ENCODE data around the gene DIP2C.
"Not testable (repeated sequence)": the region's sequence is repeated elsewhere in the genome, so short reads cannot be mapped to it uniquely, and the experiment has no call there.

The DIP2C gene

DNA sequence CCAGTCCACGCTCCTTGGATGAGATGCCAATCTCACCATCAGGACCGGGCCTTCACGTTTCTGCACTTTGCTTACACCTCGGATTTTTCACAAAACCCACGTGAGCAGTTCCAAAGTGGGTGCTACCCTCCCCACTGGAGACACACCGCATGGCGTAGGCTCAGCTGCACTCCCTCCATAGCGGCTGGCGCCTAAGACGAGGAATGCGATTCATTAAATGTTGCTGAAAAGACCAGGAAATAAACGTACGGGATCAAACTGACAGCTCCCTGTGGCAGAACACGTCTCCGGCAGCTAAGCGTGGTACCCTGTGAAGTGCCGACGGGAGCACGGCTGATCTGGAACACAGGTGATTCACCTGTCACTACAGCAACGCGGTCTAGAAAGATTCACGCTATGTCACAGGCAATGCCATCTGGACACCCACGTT lies 209.0 kb downstream of the DIP2C start:
- DNase-seq (ENCODE audit: low spot score) = no peak

DNA sequence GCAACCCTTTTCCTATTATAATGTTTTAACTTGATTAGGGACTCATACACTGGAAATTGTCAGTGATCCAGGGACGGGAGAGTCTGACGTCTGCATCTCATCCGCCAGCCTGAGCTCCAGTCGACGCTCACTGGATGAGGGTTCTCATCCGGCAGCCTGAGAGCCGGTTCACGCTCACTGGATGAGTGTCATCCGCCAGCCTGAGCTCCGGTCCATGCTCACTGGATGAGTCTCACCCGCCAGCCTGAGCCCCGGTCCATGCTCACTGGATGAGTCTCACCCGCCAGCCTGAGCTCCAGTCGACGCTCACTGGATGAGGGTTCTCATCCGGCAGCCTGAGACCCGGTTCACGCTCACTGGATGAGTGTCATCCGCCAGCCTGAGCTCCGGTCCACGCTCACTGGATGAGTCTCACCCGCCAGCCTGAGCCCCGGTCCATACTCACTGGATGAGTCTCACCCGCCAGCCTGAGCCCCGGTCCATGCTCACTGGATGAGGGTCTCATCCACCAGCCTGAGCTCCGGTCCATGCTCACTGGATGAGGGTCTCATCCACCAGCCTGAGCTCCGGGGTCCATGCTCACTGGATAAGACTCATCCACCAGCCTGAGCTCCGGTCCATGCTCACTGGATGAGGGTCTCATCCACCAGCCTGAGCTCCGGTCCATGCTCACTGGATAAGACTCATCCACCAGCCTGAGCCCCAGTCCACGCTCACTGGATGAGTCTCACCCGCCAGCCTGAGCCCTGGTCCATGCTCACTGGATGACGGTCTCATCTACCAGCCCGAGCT lies 209.6 kb downstream of the DIP2C start:
- not testable (repeated sequence) for DNase-seq (ENCODE audit: low spot score)

DNA sequence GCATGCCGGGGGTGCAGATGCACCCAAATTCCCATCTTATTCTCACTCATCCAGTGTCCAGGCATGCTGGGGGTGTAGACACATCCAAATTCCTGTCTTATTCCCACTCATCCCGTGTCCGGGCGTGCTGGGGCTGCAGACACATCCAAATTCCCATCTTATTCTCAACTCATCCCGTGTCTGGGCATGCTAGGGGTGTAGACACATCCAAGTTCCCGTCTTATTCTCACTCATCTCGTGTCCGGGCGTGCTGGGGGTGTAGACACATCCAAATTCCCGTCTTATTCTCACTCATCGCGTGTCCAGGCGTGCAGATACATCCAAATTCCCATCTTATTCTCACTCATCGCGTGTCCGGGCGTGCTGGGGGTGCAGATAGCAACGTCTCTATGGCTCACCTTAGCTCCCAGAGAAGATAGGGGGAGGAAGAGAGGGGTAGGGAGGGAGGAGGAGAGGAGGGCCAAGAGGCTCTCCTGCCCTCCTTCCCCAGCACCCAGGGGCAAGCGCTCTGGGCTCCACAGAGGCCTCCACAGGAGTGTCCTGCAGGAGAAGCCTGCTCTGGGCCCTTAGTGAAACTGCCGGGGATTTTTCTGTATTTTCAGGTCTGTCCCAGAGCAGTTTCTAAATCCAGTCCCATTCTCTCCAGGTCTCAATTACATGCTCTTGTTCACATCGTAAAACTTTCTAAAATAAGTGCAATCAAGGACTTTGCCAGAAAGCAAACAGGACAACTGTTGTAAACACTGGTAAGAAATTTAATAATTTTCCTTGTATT lies 210.8 kb downstream of the DIP2C start:
- DNase-seq (ENCODE audit: low spot score) = no peak

DNA sequence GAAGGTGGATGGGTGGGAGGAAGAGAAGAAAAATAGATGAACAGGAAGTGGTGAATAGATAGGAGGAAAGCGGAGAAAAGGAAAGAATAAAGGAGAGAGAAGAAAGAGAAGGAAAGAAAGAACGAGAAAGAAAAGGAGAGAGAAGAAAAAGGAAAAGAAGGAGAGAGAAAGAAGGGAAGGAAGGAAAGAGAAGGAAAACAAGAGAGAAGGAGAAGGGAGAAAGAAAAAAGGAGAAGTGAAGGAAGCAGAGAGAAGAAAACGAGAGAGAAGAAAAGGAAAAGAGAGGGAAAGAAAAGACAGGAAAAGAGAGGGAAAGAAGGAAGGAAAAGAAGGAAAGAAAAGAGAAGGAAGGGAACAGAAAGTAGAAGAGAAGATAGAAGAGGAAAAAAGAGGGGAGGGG lies 211.8 kb downstream of the DIP2C start:
- DNase-seq (ENCODE audit: low spot score) = no peak

DNA sequence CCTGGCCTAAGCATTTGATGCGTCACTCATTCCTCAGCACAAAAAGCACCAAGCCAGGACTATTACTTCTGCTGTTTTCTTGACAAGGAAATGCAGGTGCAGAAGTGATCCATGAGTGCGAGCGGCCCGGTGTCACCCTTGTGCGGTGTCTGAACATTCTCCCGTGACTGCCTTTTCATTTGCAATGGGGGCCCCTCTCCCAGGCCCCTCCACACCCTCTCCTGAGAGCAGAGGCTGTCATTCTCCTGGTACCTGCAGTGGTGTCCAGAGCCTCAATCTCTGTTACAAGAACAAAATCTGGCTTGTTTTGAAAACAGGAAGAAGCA lies 213.1 kb downstream of the DIP2C start:
- DNase-seq (ENCODE audit: low spot score) = no peak

DNA sequence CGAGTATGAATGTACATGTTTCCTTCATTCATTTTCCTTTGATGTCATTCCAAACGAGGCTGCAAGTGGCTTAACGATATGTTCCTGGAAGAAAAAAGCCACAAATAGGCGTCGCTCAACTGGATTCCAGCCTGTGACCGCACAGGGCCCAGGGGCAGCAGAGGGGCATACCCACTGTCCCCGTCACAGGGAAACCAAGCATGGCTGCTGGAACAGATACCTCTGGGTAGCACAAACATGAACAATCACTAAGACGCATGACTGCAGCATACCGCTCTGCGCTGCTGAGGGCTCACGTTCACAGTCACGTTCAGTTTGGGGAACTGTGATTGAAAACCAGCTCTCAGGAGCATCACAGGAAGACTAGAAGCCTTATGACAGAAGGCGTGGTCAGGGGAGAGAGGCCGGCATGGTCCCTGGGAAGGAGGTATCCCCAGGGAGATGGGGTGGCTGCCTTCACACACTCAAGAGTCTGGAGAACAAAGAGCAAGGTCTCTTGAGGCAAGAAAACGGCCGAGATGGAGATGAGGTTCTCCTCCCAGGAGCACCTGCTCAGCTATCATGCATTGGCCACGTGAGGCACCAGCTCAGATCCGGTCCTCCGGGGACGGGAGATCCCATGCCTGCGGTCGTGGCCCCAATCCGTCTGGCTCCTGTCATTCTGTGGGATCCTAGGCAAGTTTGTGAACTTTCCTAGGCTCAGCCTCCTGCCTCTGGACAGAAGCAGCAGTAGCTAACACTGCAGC lies 213.6 kb downstream of the DIP2C start:
- no peak for DNase-seq (ENCODE audit: low spot score)

DNA sequence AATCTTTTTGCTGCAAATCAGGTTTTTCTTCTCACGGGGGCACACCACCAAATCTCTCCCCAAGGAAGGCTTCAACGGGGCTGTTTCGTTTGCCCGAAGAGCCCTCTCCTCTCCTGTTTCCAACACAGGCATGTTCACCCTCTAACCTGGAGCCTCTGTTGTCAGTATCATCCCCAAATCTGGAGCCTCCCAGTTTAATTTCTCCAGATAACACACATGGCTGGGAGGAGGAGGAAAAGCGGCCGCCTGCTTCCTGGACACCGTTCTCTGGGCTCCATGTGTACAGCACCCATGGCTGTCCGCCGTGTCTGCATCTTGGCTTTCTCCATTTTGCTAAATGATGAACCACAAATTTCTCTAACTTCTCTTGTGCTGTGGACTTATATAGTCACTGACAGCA lies 214.5 kb downstream of the DIP2C start:
- DNase-seq (ENCODE audit: low spot score) = no peak

DNA sequence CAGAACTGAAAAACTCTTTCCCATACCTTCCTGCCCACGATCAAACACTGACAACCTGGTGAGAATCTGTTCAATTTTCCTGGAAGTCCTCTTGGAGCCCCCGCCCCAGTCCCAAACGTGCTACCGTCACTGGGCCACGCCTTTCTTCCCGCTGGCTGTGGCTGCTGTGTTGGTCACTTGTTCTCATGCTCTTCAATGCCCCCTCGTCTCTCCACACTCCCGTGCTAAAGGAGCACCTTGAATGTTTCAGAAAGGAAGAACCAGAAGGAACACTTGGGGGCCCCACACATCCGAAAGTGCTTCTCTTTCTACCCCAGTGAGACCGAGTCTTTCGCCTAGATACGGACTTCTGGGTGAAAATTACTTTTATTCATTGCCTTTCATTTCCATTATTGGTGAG lies 215.1 kb downstream of the DIP2C start:
- no peak for DNase-seq (ENCODE audit: low spot score)

DNA sequence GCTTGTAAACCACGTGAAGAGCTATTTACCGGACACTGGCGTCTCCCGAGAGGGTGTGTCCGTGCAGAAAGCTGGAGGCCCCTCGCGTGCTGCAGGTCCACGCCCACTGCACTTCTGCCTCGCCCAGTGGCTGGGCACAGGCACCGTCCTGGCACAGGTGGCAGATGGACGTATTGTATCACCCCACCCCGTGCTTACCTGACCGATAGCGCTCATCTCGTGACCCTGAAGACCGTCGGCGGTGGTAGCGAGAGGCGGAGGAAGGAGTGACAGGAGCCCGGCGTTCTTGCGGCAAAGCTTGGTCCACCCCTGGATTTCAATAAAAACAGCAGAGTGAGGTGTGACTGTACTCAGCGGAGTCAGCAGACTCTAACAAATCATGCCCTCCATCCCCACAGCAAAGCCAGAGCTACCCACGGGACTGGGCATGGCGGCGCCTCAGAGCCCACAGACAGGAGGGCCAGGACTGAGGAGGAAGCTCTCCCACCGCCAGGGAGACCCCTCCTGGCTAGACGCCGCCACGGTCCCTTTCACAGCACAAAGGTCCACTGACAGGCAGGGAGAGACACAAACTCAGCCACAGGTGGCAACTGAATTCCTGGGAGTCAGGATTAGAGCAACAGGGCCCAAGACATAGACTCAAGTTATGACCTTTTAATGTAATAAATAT lies 217.1 kb downstream of the DIP2C start:
- DNase-seq (ENCODE audit: low spot score) = no peak

DNA sequence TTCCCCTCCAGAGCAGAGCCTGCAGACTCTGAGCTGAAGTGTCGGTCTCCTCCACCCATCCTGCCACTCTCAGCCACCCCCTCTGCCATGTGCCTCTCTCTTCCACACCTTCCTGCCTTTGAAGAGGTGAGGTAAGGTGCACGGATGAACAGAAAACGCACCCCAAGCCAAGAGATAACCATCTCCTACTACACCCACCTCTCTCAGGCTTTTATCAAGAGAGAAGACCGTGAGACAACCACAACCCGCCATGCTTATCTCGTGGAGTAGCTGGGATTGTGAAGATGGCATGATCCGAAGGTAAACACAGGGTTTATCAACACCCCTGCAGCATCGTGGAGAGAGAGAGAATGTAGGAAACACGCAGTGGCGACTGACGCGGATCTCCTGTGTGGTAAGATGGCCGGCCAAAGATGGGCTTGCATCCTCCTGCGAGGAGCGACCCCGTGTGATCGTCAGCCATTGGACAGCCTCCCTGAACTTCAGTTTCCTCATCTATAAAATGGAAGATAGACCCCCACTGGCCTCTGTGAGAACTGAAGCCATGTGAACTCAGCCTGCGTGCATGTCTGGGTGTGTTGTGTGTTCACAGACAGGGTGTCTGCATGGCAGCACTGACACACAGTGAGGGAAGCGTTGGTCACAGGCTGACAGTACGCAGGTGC lies 219.0 kb downstream of the DIP2C start:
- DNase-seq (ENCODE audit: low spot score) = no peak

DNA sequence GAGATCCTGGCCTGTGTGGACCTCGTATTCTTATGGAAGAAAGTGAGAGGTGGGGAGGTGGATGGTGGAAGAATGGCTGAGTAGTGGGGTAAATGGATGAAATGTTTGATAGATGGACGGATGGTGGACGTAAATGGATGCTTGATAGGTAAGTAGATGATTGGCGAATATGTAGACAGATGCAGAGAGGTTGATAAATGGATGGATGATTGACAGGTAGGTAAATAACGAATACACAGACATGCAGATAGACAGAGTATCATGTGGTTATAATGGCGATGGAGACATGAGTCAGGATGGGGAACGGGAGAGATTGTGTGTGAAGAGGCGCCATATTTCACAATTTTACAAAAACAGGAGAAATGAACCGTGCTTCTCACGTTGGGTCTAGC lies 219.5 kb downstream of the DIP2C start:
- DNase-seq (ENCODE audit: low spot score) = no peak

DNA sequence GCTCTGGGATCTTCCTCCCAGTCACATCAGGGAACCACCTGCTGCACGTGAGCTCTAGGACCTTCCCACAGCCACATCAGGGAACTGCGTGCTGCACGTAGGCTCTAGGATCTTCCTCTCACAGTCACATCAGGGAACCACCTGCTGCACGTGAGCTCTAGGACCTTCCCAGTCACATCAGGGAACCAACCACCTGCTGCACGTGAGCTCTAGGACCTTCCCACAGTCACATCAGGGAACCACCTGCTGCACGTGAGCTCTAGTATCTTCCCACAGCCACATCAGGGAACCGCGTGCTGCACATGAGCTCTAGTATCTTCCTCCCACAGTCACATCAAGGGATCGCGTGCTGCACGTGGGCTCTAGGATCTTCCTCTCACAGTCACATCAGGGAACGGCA lies 229.7 kb downstream of the DIP2C start:
- DNase-seq (ENCODE audit: low spot score) = no peak

DNA sequence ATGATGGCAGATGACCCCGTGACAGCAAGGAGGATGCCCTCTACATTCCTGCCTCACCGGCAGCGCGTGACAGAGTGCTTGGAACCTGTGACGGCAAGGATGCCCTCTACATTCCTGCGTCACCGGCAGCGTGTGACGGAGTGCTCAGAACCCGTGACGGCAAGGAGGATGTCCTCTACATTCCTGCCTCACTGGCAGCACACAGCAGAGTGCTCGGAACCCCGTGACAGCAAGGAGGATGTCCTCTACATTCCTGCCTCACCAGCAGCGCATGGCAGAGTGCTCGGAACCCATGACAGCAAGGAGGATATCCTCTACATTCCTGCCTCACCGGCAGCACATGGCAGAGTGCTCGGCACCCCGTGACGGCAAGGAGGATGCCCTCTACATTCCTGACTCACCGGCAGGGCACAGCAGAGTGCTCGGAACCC lies 231.0 kb downstream of the DIP2C start:
- DNase-seq (ENCODE audit: low spot score) = no peak

DNA sequence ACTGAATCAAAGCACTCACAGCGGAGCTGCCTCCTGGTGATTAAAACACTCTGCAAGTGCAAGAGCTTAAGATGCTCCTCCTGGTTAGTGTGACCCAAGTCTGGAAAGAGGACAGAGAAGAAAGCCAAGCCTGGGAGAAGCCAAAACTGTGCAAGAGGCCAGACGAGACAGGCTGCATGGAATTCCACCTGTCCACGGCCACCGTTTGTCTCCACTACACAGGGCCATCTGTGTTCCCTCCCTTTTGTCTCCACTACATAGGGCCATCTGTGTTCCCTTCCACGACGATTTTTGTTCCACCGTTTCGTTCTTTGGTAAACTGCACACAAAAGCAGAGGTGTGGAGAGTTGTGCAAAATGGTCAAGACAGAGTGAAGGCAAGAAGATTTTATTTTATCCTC lies 233.0 kb downstream of the DIP2C start:
- DNase-seq (ENCODE audit: low spot score) = no peak

DNA sequence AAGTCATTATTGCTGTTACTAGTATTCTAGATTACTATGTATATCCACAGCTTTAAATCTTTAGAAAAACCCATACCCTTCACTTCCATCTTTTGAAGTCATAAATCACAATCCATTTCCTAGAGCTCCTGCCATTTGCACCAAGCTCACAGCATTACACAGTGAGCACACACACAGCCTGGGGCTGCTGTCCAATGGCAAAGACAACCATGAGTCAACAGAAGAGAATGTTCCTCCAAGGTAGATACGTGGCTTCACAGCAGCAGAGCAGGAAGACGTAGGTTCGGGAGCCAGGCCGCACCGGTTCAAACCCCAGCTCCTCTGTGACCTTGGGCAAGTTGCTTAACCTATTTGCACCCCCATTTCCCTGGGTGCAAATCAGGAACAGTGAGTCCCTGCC lies 234.6 kb downstream of the DIP2C start:
- no peak for DNase-seq (ENCODE audit: low spot score)

DNA sequence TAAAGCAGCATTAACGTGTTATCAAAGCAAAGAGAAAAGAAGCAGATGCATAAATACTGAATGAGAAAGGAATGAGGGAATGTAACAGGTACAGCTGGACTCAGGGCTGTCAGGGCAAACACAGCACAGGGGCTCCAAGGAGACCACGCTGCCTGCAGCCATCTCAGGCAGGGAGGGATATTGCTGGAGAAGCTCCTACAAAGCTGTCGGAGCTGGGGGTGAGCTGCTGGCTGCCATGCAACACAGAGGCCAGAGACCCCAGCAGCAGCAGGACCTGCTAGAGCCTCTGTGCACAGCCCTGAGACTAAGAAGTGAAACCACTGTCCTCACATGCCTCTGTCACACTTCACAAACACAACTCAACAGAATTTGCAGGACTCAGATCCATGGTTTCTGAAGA lies 235.8 kb downstream of the DIP2C start:
- DNase-seq (ENCODE audit: low spot score) = no peak

DNA sequence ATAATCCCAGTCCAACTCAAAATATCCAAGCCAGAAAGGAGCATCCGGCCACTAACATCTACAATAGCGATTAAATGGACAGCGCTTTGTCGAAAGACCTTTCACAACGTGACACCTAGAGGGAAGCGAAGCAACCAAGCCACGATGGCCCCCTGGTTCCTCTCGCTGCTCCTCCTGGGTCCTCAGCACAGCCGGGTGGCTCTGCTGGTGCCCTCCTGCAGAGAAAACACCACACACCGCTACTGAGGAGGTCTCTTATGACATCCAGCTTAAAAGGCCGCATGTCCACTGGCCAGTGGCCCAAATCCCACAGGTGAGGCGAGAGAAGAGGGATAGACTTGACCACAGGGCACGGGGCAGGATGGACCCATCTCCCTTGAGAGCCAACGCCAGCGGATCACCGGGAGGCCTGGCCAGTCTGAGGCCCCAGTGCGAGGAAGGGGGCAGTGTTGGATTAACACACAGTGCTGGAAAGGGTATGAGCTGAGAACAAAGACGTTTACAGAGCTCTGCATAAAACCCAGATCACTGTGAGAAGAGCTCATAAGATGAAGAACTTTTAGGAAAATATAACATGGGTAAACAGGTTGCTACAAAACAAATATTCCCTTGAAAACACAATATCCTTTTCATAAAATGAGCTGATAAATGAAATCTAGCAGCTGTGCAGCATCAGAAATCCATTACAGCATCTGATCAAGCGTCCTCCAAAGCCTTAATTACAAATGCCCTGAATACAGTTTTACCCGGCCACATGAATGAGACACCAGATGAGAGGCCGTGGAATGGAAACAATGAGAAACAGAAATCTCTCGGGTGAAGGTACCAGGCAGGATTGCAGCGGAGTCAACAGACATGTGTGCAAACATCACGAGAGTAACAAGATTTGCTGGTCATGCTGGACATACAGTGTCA lies 236.7 kb downstream of the DIP2C start:
- DNase-seq (ENCODE audit: low spot score) = no peak

DNA sequence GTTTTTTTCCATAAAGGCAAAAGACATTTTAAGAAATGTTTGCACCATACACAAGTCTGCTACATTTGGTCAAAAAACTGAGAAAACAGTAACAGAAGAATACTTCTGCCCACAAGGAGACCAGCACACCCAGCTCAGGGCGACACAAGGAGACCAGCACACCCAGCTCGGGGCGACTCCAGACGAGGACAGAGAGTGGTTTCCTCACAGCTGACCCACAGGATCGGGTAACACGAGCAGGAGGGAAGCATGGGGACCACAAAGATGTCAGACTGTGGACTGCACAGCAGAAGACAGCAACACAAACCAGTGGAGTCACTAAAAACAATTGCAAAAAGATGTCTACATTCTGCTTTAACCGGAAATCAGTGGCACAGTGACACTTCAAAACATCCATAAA lies 237.6 kb downstream of the DIP2C start:
- no peak for DNase-seq (ENCODE audit: low spot score)

DNA sequence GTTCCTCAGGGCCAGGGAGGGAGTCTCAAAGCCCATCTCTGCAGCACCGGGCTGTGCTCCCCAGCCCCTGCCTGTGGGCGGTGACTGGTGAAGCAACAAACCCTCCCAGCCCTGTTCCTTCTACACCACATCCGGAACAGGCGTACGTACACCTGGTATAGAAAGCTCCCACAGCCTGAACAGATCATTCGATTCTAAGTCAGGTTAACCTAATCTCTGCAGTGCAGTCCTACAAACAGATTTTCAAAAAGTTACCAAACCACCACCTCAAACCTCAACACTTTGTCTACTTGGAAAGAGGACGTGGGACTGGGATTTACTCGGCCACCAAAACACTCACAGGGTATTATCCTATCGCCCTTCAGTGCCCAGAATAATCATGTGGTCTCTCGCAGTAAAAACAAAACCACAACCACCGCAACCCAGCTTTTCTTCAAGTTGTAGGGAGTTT lies 238.4 kb downstream of the DIP2C start:
- DNase-seq (ENCODE audit: low spot score) = no peak

DNA sequence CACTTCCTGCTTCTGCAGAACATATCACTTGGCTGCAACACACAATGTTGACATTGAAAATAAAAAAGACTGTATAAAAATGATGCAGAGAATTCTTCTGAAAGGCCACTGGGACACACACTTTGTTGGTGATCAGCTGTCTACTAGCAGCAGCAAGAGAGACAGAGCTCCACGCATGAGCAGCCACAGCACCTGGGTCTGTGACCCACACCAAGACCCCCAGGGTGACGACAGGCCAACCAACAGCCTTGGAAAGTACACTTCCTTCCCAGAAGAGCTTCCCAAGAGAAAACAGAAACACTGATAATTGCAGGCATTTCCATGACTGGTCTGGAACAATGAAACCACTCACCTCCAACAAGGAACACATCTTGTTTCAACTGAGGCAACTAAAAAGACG lies 239.0 kb downstream of the DIP2C start:
- no peak for DNase-seq (ENCODE audit: low spot score)

DNA sequence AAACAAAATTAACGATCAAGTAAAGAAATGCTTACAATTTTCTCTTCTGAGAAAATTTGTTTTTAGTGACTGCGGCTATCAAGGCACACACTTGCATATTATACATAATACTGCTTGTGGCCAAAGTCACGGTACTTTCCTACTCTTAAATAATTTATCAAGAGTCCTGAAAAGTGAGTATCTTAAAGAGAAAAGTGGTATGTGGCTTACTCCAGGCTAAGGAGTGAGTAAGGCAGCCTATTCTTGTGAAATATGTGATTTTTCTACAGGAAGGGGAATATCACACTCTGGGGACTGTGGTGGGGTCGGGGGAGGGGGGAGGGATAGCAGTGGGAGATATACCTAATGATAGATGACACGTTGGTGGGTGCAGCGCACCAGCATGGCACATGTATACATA lies 240.1 kb downstream of the DIP2C start:
- not testable (repeated sequence) for DNase-seq (ENCODE audit: low spot score)
